ENCODE measurements around the gene HHIPL1. TPM values are rescaled to one million over a fixed set of nuclear protein-coding genes. Genes with fewer than 3 reads are reported as not detected.

The HHIPL1 gene
- total RNA-seq, 1 experiment from 2014 or later, result 2.1 TPM

- ChIA-PET CTCF (no interaction called here), POLR2A (interaction anchor here (0.7 kb wide), 1 partner anchor 55 kb away, joined by 7 read pairs; no protein-coding TSS in a partner anchor)
- ATAC-seq (no peak), DNase-seq (ENCODE audit: low read depth, low spot score) (no peak)
- no TSS peak for BruUV-seq (replicated peaks)
- intact Hi-C loops (cut with micrococcal nuclease; ENCODE audit: unreplicated experiment), result no loop called here
- Histone ChIP-seq H3K9me3 (ENCODE audit: control insufficient read depth, insufficient read depth, low read depth, low read length) (no peaks in the 10 kb centered on the region), H3K27ac (ENCODE audit: low read length) (no peak overlapping the region), H3K36me3 (ENCODE audit: control insufficient read depth, insufficient read depth, low read length) (no peaks in the 10 kb centered on the region), H3K4me3 (ENCODE audit: low read depth in 2 of 2, low read length in 2 of 2) (no peak overlapping the region), H3K27me3 (ENCODE audit: control insufficient read depth, insufficient read depth, low read length) (no peaks in the 10 kb centered on the region), H3K4me1 (ENCODE audit: control insufficient read depth, insufficient read depth, low read length) (peaks cover 5% of the 10 kb centered on the region)
- TF ChIP-seq REST (IDR thresholded peaks at IDR 0.05; ENCODE audit: insufficient read depth in 1 of 2, low read depth in 2 of 2, low read length in 1 of 2) (no peak), TCF7L2 (IDR thresholded peaks at IDR 0.05; ENCODE audit: low read depth, low read length) (no peak), POLR2AphosphoS5 (IDR thresholded peaks at IDR 0.05; ENCODE audit: low read depth, low read length) (no peak), CTCF (IDR thresholded peaks at IDR 0.05) (no peak), SIN3A (IDR thresholded peaks at IDR 0.05; ENCODE audit: borderline replicate concordance, insufficient read depth, low read depth, low read length) (no peak)
- in situ Hi-C loops (cut with HindIII; ENCODE audit: low pct_unique_long_range_greater_than_20kb, low sequenced_read_pairs), result no loop called here
These were observed 20.0 kb upstream of the HHIPL1 start for GRCh38 chr14:99624971-99625370.

GRCh38 chr14:99625476-99625875 is 19.5 kb upstream of the HHIPL1 start:
- peaks cover 5% of the 10 kb centered on the region for H3K4me1 ChIP-seq (ENCODE audit: control insufficient read depth, insufficient read depth, low read length)
- H3K36me3 ChIP-seq (ENCODE audit: control insufficient read depth, insufficient read depth, low read length), result no peaks in the 10 kb centered on the region
- in situ Hi-C loops (cut with HindIII; ENCODE audit: low pct_unique_long_range_greater_than_20kb, low sequenced_read_pairs), result no loop called here
- no peaks in the 10 kb centered on the region for H3K27me3 ChIP-seq (ENCODE audit: control insufficient read depth, insufficient read depth, low read length)
- DNase-seq (ENCODE audit: low read depth, low spot score) (no peak), ATAC-seq (no peak)
- BruUV-seq (replicated peaks), result no TSS peak
- no peak overlapping the region for H3K4me3 ChIP-seq (ENCODE audit: low read depth in 2 of 2, low read length in 2 of 2)
- POLR2A ChIA-PET, result interaction anchor here (0.7 kb wide), 1 partner anchor 56 kb away, joined by 7 read pairs; no protein-coding TSS in a partner anchor
- no peaks in the 10 kb centered on the region for H3K9me3 ChIP-seq (ENCODE audit: control insufficient read depth, insufficient read depth, low read depth, low read length)
- H3K27ac ChIP-seq (ENCODE audit: low read length), result no peak overlapping the region
- TF ChIP-seq REST (IDR thresholded peaks at IDR 0.05; ENCODE audit: insufficient read depth in 1 of 2, low read depth in 2 of 2, low read length in 1 of 2), result no peak
- no peak for TF ChIP-seq CTCF (IDR thresholded peaks at IDR 0.05)
- no peak for TF ChIP-seq POLR2AphosphoS5 (IDR thresholded peaks at IDR 0.05; ENCODE audit: low read depth, low read length)
- no peak for TF ChIP-seq TCF7L2 (IDR thresholded peaks at IDR 0.05; ENCODE audit: low read depth, low read length)
- TF ChIP-seq SIN3A (IDR thresholded peaks at IDR 0.05; ENCODE audit: borderline replicate concordance, insufficient read depth, low read depth, low read length), result no peak
- CTCF ChIA-PET, result no interaction called here
- intact Hi-C loops (cut with micrococcal nuclease; ENCODE audit: unreplicated experiment), result no loop called here
